Measurements from ENCODE around the gene SAMD4B. TPM values are rescaled to one million over a fixed set of nuclear protein-coding genes. Genes with fewer than 3 reads are reported as not detected.

SAMD4B gene
- total and polyA plus RNA-seq, 2 experiments from 2014 or later, result 54.8 to 61.0 TPM

DNA sequence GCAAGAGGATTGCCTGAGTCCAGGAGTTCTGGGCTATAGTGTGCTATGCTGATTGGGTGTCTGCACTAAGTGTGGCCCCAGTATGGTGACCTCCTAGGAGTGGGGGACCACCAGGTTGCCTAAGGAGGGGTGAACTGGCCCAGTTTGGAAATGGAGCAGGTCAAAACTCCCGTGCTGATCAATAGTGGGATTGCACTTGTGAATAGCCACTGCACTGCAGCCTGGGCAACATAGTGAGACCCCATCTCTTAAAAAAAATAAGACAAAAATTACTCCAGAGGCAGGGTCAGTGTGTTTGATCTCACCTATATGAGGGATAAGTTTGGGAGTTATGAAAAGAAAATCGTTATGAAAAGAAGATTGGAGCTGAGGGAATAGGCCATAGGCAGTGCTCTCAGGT lies 27.0 kb downstream of the SAMD4B start:
- Histone ChIP-seq H3K4me3 (no peak overlapping the region), H3K36me3 (replicated peaks; ENCODE audit: insufficient read depth, low read depth) (no peaks in the 10 kb centered on the region), H3K79me2 (peaks cover 5% of the 10 kb centered on the region), H3K9me3 (ENCODE audit: low read depth) (no peaks in the 10 kb centered on the region), H3K4me1 (ENCODE audit: insufficient read depth) (no peaks in the 10 kb centered on the region), H3K9me2 (replicated peaks; ENCODE audit: insufficient read depth) (no peaks in the 10 kb centered on the region), H4K20me1 (ENCODE audit: insufficient read depth, poor library complexity, severe bottlenecking) (no peaks in the 10 kb centered on the region), H3K27ac (no peak overlapping the region), H2AFZ (no peak overlapping the region), H3K4me2 (no peak overlapping the region), H3K27me3 (no peaks in the 10 kb centered on the region)
- 81% methylated on average over 2 of the region's 2 CpGs for WGBS (ENCODE audit: low lambda C conversion rate, missing lambda C conversion rate)
- no peak for DNase-seq (ENCODE audit: low spot score)
- TF ChIP-seq, protein P1, sequence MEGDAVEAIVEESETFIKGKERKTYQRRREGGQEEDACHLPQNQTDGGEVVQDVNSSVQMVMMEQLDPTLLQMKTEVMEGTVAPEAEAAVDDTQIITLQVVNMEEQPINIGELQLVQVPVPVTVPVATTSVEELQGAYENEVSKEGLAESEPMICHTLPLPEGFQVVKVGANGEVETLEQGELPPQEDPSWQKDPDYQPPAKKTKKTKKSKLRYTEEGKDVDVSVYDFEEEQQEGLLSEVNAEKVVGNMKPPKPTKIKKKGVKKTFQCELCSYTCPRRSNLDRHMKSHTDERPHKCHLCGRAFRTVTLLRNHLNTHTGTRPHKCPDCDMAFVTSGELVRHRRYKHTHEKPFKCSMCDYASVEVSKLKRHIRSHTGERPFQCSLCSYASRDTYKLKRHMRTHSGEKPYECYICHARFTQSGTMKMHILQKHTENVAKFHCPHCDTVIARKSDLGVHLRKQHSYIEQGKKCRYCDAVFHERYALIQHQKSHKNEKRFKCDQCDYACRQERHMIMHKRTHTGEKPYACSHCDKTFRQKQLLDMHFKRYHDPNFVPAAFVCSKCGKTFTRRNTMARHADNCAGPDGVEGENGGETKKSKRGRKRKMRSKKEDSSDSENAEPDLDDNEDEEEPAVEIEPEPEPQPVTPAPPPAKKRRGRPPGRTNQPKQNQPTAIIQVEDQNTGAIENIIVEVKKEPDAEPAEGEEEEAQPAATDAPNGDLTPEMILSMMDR (IDR thresholded peaks at IDR 0.05; ENCODE audit: poor library complexity), result no peak
- no peak for TF ChIP-seq EZH2phosphoT487 (IDR thresholded peaks at IDR 0.05; ENCODE audit: low read depth, severe bottlenecking, unreplicated experiment)
- TF ChIP-seq EZH2 (IDR thresholded peaks at IDR 0.05; ENCODE audit: borderline replicate concordance), result no peak

DNA sequence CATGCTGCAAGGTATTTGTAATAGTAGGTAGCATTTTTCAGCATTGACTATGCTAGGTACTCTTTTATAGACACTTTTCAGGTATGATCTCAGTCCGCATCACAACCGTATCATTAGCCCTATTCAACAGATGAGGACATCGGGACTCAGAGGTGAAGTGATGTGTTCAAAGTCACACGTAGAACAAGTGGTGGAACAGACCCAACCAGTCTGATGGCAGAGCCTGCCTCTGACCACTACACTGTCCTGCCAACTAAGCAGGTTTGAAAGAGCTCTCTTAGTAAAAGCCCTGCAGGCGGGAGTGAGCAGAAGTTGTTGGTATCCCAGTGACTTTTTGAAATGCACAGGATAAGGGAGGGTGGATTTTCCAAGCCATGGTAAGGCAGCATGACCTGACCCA lies 28.5 kb downstream of the SAMD4B start:
- TF ChIP-seq EZH2phosphoT487 (IDR thresholded peaks at IDR 0.05; ENCODE audit: low read depth, severe bottlenecking, unreplicated experiment) (no peak), EZH2 (IDR thresholded peaks at IDR 0.05; ENCODE audit: borderline replicate concordance) (no peak)
- TF ChIP-seq, protein P1 (IDR thresholded peaks at IDR 0.05; ENCODE audit: poor library complexity), result no peak
- Histone ChIP-seq H3K9me3 (ENCODE audit: low read depth) (no peaks in the 10 kb centered on the region), H3K79me2 (peaks cover 1% of the 10 kb centered on the region), H3K4me1 (ENCODE audit: insufficient read depth) (no peaks in the 10 kb centered on the region), H3K9me2 (replicated peaks; ENCODE audit: insufficient read depth) (no peaks in the 10 kb centered on the region), H3K4me2 (no peak overlapping the region), H4K20me1 (ENCODE audit: insufficient read depth, poor library complexity, severe bottlenecking) (no peaks in the 10 kb centered on the region), H3K4me3 (no peak overlapping the region), H3K27ac (no peak overlapping the region), H3K36me3 (replicated peaks; ENCODE audit: insufficient read depth, low read depth) (no peaks in the 10 kb centered on the region), H3K27me3 (no peaks in the 10 kb centered on the region), H2AFZ (no peak overlapping the region)
- no peak for DNase-seq (ENCODE audit: low spot score)
- WGBS (ENCODE audit: low lambda C conversion rate, missing lambda C conversion rate), result 95% methylated on average over 5 of the region's 5 CpGs

DNA sequence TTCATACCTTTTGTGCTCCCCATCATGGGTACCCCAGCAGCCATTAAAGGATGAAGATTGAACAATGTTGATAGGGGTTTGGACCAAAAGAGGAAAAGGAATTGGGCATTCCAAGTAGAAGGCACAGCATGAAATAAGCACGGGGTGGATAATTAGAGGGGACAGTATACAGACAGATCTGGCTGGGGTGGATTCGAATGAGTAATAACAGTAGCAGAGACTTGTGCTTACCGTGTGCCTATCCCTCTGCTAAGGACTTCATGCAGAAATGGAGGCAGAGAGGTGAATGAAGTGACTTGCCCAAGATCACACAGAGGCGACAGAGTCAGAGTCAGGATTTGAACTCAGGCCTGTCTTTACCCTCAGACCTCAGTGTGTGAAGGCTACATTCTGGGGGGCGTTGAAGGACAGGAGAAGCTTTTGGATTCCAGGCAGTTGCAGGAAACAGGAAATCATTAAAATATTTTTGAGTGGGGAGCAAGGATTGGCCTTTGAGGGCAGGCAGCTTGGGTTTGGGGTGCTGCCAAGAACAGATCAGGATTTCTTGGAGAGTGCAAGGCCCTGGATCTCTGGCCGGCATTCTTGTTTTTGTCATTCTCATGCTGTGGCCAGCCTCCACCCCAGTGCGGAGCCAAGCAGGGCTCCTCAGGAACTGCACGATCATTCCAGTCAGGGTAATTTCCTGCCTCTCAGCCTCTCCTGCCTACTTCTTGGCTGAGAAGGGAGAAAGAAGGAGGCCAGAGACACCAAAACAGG lies 30.0 kb downstream of the SAMD4B start:
- peak; percentile 39 for DNase-seq (ENCODE audit: low spot score)
- no peaks in the 10 kb centered on the region for H3K27me3 ChIP-seq
- H4K20me1 ChIP-seq (ENCODE audit: insufficient read depth, poor library complexity, severe bottlenecking), result no peaks in the 10 kb centered on the region
- H3K36me3 ChIP-seq (replicated peaks; ENCODE audit: insufficient read depth, low read depth), result no peaks in the 10 kb centered on the region
- H3K9me2 ChIP-seq (replicated peaks; ENCODE audit: insufficient read depth), result no peaks in the 10 kb centered on the region
- peak overlapping the region; percentile 73 for H3K27ac ChIP-seq
- H3K79me2 ChIP-seq, result no peaks in the 10 kb centered on the region
- H3K4me2 ChIP-seq, result no peak overlapping the region
- H3K4me3 ChIP-seq, result no peak overlapping the region
- H3K9me3 ChIP-seq (ENCODE audit: low read depth), result no peaks in the 10 kb centered on the region
- H2AFZ ChIP-seq, result no peak overlapping the region
- TF ChIP-seq, protein P1 (IDR thresholded peaks at IDR 0.05; ENCODE audit: poor library complexity), result no peak
- no peak for TF ChIP-seq EZH2phosphoT487 (IDR thresholded peaks at IDR 0.05; ENCODE audit: low read depth, severe bottlenecking, unreplicated experiment)
- TF ChIP-seq EZH2 (IDR thresholded peaks at IDR 0.05; ENCODE audit: borderline replicate concordance), result no peak
- H3K4me1 ChIP-seq (ENCODE audit: insufficient read depth), result no peaks in the 10 kb centered on the region
- 86% methylated on average over 8 of the region's 8 CpGs for WGBS (ENCODE audit: low lambda C conversion rate, missing lambda C conversion rate)

Measured in hepatocyte (in vitro differentiated cells).